CD14-positive monocyte (primary cell): Measurements from ENCODE around the gene SPIB. TPM values are rescaled to one million over a fixed set of nuclear protein-coding genes. Genes with fewer than 3 reads are reported as not detected.
A peak's percentile ranks its signal among the peaks of the same experiment; 100 is the strongest.

Experiments
- DNase-seq, 3 donors: peaks; one replicate each; pipeline ENCODE4 v3.0.0-alpha.2; 2011 to 2022
- H2AFZ ChIP-seq: 2 replicates; pipeline ENCODE4 v1.6.0; 2012; ENCODE audit warnings: mild to moderate bottlenecking, low read depth, low read length, inconsistent platforms; ENCODE audit not compliant: insufficient read depth, poor library complexity, severe bottlenecking
- H3K27ac ChIP-seq, 2 donors: 1 replicate in 1 of 2; 2 replicates in 1 of 2; pipeline ENCODE4 v1.5.1; 2012 to 2013; ENCODE audit warnings: low read length in 2 of 2, control low read depth in 1 of 2, inconsistent platforms in 1 of 2, low read depth in 1 of 2, mild to moderate bottlenecking in 1 of 2
- H3K27me3 ChIP-seq, 2 donors: one replicate each; pipeline versions ENCODE4 v1.6.0 to v1.6.1; 2011 to 2013; ENCODE audit warnings: low read length in 2 of 2; ENCODE audit not compliant: control insufficient read depth in 2 of 2, insufficient read depth in 2 of 2
- H3K36me3 ChIP-seq, 2 donors: replicated peaks in 1 of 2; 1 replicate in 1 of 2; 2 replicates in 1 of 2; pipeline versions ENCODE4 v1.5.1 to v1.6.1; 2012 to 2013; ENCODE audit warnings: low read length in 2 of 2, control low read depth in 1 of 2, inconsistent platforms in 1 of 2, mild to moderate bottlenecking in 1 of 2; ENCODE audit not compliant: insufficient read depth in 2 of 2, control insufficient read depth in 1 of 2
- H3K4me1 ChIP-seq, 2 donors: 1 replicate in 1 of 2; 2 replicates in 1 of 2; pipeline versions ENCODE4 v1.5.1 to v1.6.1; 2012 to 2013; ENCODE audit warnings: low read length in 2 of 2, control low read depth in 1 of 2, inconsistent platforms in 1 of 2, mild to moderate bottlenecking in 1 of 2, moderate library complexity in 1 of 2; ENCODE audit not compliant: insufficient read depth in 2 of 2, control insufficient read depth in 1 of 2
- H3K4me2 ChIP-seq: replicated peaks from 2 replicates; pipeline ENCODE3; 2012; ENCODE audit warnings: low read length, moderate library complexity, mild to moderate bottlenecking; ENCODE audit not compliant: poor library complexity, severe bottlenecking; ENCODE audit errors: extremely low read depth
- H3K4me3 ChIP-seq, 3 experiments: fragments of 200-600 bp in 1 of 3; sonication (generic) in 1 of 3; replicated peaks in 1 of 3; 1 replicate in 2 of 3; 2 replicates in 1 of 3; pipeline ENCODE4 v1.5.1; 2011 to 2013; ENCODE audit warnings: low read length in 3 of 3, mild to moderate bottlenecking in 3 of 3, control low read depth in 2 of 3, low read depth in 2 of 3, inconsistent platforms in 1 of 3, moderate library complexity in 1 of 3
- H3K79me2 ChIP-seq: 2 replicates; pipeline ENCODE4 v1.6.0; 2012; ENCODE audit warnings: mild to moderate bottlenecking, control low read depth, inconsistent platforms, low read length, moderate library complexity; ENCODE audit not compliant: insufficient read depth
- H3K9ac ChIP-seq: 2 replicates; pipeline ENCODE4 v1.6.0; 2017; ENCODE audit warnings: low read length, mild to moderate bottlenecking; ENCODE audit not compliant: insufficient read depth, poor library complexity, severe bottlenecking
- H3K9me3 ChIP-seq, 2 donors: replicated peaks in 1 of 2; 1 replicate in 1 of 2; 2 replicates in 1 of 2; pipeline versions ENCODE4 v1.5.1 to v1.6.1; 2012 to 2013; ENCODE audit warnings: low read length in 2 of 2, control low read depth in 1 of 2; ENCODE audit not compliant: control insufficient read depth in 1 of 2, insufficient read depth in 1 of 2
- H4K20me1 ChIP-seq: 2 replicates; pipeline ENCODE4 v1.6.0; 2012; ENCODE audit warnings: mild to moderate bottlenecking, low read length, control low read depth, moderate library complexity; ENCODE audit not compliant: insufficient read depth
- H3K27ac Mint-ChIP-seq, 7 donors: one replicate each; pipeline ENCODE4 v1.8.0; 2020; ENCODE audit warnings: mild to moderate bottlenecking in 7 of 7, mixed read lengths in 7 of 7, moderate library complexity in 6 of 7, inconsistent platforms in 2 of 7
- H3K27me3 Mint-ChIP-seq, 3 donors: one replicate each; pipeline ENCODE4 v1.8.0; 2021 to 2022; ENCODE audit warnings: low read depth in 3 of 3, mild to moderate bottlenecking in 3 of 3, mixed read lengths in 3 of 3, moderate library complexity in 3 of 3, inconsistent platforms in 1 of 3
- H3K36me3 Mint-ChIP-seq, 2 donors: one replicate each; pipeline ENCODE4 v1.8.0; 2020; ENCODE audit warnings: mixed read lengths in 2 of 2, inconsistent platforms in 1 of 2, mild to moderate bottlenecking in 1 of 2
- H3K4me1 Mint-ChIP-seq: one replicate; pipeline ENCODE4 v1.8.0; 2020; ENCODE audit warnings: mild to moderate bottlenecking, mixed read lengths
- H3K4me3 Mint-ChIP-seq, 2 donors: one replicate each; pipeline ENCODE4 v1.8.0; 2020; ENCODE audit warnings: mild to moderate bottlenecking in 2 of 2, mixed read lengths in 2 of 2, moderate library complexity in 1 of 2
- H3K9me3 Mint-ChIP-seq, 7 donors: one replicate each; pipeline ENCODE4 v1.8.0; 2020 to 2022; ENCODE audit warnings: mixed read lengths in 7 of 7, mild to moderate bottlenecking in 6 of 7, moderate library complexity in 6 of 7, inconsistent platforms in 2 of 7
- WGBS: methylation state at CpG from one replicate; pipeline ENCODE4 v1.1.5; 2013; ENCODE audit warnings: missing lambda C conversion rate; ENCODE audit not compliant: insufficient coverage; 5-methylcytosine and 5-hydroxymethylcytosine counted together
- intact Hi-C, 2 donors: fragments of 100-400 bp; cut with micrococcal nuclease; formaldehyde crosslinking; loops; one replicate each; pipeline versions ENCODE4 v1.15.0 to v1.15.1; 2023
- polyA plus RNA-seq, 3 donors: library from polyadenylated mRNA; depleted of rRNA in 1 of 3; unstranded in 2 of 3; stranded (reverse) in 1 of 3; fragments of 300-500 nt in 2 of 3; fragments of >200 nt in 1 of 3; fragmentation: Illumina TruSeq in 2 of 3; gene quantifications; 1 replicate in 2 of 3; 2 replicates in 1 of 3; pipeline ENCODE4 v1.2.3, GENCODE V29; 2012 to 2021
- TF ChIP-seq, protein P1 (sequence below): fragments of 200-600 bp; IDR thresholded peaks from one replicate; pipeline ENCODE4 v1.8.0; 2022; ENCODE audit warnings: antibody characterized with exemption, mild to moderate bottlenecking

Gene SPIB
- polyA plus RNA-seq, 3 donors = 0.16 to 2.3 (median 0.34) TPM

DNA sequence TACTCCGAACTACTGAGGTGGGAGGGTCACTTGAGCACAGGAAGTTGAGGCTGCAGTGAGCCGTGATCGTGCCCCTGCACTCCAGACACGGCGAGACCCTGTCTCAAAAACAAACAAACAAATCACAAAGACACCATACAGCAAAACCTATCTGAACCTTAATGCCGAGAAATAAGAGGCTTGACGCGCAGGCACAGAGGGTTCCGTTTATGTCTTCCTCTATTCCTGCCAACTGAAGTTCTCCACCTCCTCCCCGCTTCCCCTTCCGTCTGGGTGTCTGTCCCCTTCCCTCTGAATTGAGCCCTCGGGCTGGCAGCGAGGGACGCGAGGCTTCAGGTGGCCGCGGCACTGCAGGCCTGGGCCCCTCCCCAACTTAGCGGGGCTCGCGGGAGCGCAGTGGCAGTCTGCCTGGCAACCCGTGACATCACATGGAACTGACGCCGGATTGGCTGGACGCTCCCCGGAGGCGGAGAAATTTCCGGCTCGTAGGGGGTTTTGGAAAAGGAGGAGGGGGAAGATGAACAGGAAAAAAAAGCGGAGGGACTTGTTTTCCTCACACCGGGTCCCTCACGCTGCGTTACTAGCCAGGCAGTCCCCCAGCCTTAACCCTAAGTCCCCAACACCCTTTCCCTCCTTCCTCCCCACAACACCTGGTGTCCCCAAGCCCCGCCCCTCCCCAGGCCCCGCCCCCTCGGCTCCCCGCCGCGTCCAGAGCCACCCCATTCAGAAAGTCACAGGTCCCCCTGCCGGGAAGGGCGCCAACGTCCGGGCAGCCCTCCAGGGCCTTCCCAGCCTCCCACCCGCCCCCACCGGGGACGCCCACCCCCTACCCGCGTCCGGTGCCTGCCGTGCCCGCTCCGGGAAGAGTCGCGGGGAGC is 12.8 kb downstream of the SPIB start:
- peaks cover 29% of the 10 kb centered on the region for H3K4me1 Mint-ChIP-seq
- Histone ChIP-seq H2AFZ (peak overlapping the region; percentile 83), H3K27me3 (peaks cover 0 to 10% of the 10 kb centered on the region in 2 donors), H3K9ac (peak overlapping the region; percentile 52), H3K27ac (peak overlapping the region; percentile 71), H3K4me1 (peaks cover 28 to 37% of the 10 kb centered on the region in 2 donors), H3K36me3 (no peaks in the 10 kb centered on the region), H3K4me3 (peak overlapping the region; percentile 53 to 65 (median 55)), H3K79me2 (no peaks in the 10 kb centered on the region), H3K4me2 (peak overlapping the region; percentile 83), H4K20me1 (no peaks in the 10 kb centered on the region), H3K9me3 (no peaks in the 10 kb centered on the region)
- DNase-seq = peak; percentile 86 to 94 (median 93)
- no peaks in the 10 kb centered on the region for H3K36me3 Mint-ChIP-seq
- peaks cover 14 to 30% (median 27%) of the 10 kb centered on the region in 3 donors for H3K27me3 Mint-ChIP-seq
- peak overlapping the region; percentile 94 to 98 (median 96) for H3K27ac Mint-ChIP-seq
- H3K9me3 Mint-ChIP-seq = no peaks in the 10 kb centered on the region
- TF ChIP-seq, protein P1, sequence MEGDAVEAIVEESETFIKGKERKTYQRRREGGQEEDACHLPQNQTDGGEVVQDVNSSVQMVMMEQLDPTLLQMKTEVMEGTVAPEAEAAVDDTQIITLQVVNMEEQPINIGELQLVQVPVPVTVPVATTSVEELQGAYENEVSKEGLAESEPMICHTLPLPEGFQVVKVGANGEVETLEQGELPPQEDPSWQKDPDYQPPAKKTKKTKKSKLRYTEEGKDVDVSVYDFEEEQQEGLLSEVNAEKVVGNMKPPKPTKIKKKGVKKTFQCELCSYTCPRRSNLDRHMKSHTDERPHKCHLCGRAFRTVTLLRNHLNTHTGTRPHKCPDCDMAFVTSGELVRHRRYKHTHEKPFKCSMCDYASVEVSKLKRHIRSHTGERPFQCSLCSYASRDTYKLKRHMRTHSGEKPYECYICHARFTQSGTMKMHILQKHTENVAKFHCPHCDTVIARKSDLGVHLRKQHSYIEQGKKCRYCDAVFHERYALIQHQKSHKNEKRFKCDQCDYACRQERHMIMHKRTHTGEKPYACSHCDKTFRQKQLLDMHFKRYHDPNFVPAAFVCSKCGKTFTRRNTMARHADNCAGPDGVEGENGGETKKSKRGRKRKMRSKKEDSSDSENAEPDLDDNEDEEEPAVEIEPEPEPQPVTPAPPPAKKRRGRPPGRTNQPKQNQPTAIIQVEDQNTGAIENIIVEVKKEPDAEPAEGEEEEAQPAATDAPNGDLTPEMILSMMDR = no peak
- peak overlapping the region; percentile 82 to 96 for H3K4me3 Mint-ChIP-seq
- 0% methylated on average over 17 of the region's 54 CpGs for WGBS
- intact Hi-C loops = loop anchor here in 1 of 2 donors (5.0 kb wide), 1 partner anchor 44 kb away; no protein-coding TSS in a partner anchor

GRCh38 chr19:50432221-50433028 is 13.7 kb downstream of the SPIB start, which contains the start of gene MYBPC2:
MYBPC2 (plus strand) TSS chr19:50432892; CDS start chr19:50432954, 62 bp downstream.
- Histone ChIP-seq H3K9ac (peak within 1 kb of the TSS; percentile 52), H3K9me3 (no peaks in the 10 kb centered on the region), H2AFZ (peak within 1 kb of the TSS; percentile 83), H3K79me2 (no peaks in the 10 kb centered on the region), H3K27ac (peak within 1 kb of the TSS; percentile 71), H3K4me1 (peaks cover 27 to 36% of the 10 kb centered on the region in 2 donors), H3K4me3 (peak within 1 kb of the TSS; percentile 53 to 65 (median 55)), H3K4me2 (peak within 1 kb of the TSS; percentile 83), H3K36me3 (no peaks in the 10 kb centered on the region), H3K27me3 (peaks cover 0 to 10% of the 10 kb centered on the region in 2 donors), H4K20me1 (no peaks in the 10 kb centered on the region)
- WGBS = 2% methylated on average over 35 of the region's 40 CpGs
- no peaks in the 10 kb centered on the region for H3K9me3 Mint-ChIP-seq
- DNase-seq = peak in 1 of 3 donors; percentile 24
- H3K27ac Mint-ChIP-seq = peak within 1 kb of the TSS; percentile 94 to 98 (median 96)
- peaks cover 14 to 32% (median 31%) of the 10 kb centered on the region in 3 donors for H3K27me3 Mint-ChIP-seq
- H3K4me3 Mint-ChIP-seq = peak within 1 kb of the TSS; percentile 82 to 96
- no peaks in the 10 kb centered on the region for H3K36me3 Mint-ChIP-seq
- peaks cover 29% of the 10 kb centered on the region for H3K4me1 Mint-ChIP-seq
- intact Hi-C loops = loop anchor here in 1 of 2 donors (5.0 kb wide), 1 partner anchor 45 kb away; no protein-coding TSS in a partner anchor
- TF ChIP-seq, protein P1 = no peak
